Measurements from ENCODE around the gene RAPH1.

RAPH1 gene

GRCh38 chr2:203490391-203490790 is 44.7 kb downstream of the RAPH1 start:
- in situ Hi-C loops (cut with MboI; ENCODE audit: low sequenced_read_pairs) = loop anchor here (25.0 kb wide), 3 partner anchors 172 to 422 kb away; no protein-coding TSS in a partner anchor

- in situ Hi-C loops (cut with MboI; ENCODE audit: low sequenced_read_pairs) = loop anchor here (25.0 kb wide), 3 partner anchors 173 to 423 kb away; no protein-coding TSS in a partner anchor
These were observed 45.6 kb downstream of the RAPH1 start for GRCh38 chr2:203489531-203489930.

GRCh38 chr2:203484266-203485112 is 50.6 kb downstream of the RAPH1 start:
- in situ Hi-C loops (cut with MboI; ENCODE audit: low sequenced_read_pairs) = loop anchor here (25.0 kb wide), 3 partner anchors 178 to 428 kb away; no protein-coding TSS in a partner anchor

- in situ Hi-C loops (cut with MboI; ENCODE audit: low sequenced_read_pairs) = loop anchor here (25.0 kb wide), 3 partner anchors 182 to 432 kb away; no protein-coding TSS in a partner anchor
These were observed 54.5 kb downstream of the RAPH1 start for GRCh38 chr2:203480623-203481022.

- in situ Hi-C loops (cut with MboI; ENCODE audit: low sequenced_read_pairs) = loop anchor here (25.0 kb wide), 3 partner anchors 185 to 435 kb away; no protein-coding TSS in a partner anchor
These were observed 58.2 kb downstream of the RAPH1 start for GRCh38 chr2:203476881-203477280.

GRCh38 chr2:203471323-203471722 is 63.8 kb downstream of the RAPH1 start:
- in situ Hi-C loops (cut with MboI; ENCODE audit: low sequenced_read_pairs) = no loop called here

GRCh38 chr2:203470371-203470770 is 64.7 kb downstream of the RAPH1 start:
- in situ Hi-C loops (cut with MboI; ENCODE audit: low sequenced_read_pairs) = no loop called here

GRCh38 chr2:203469546-203469945 is 65.6 kb downstream of the RAPH1 start:
- in situ Hi-C loops (cut with MboI; ENCODE audit: low sequenced_read_pairs) = no loop called here

- in situ Hi-C loops (cut with MboI; ENCODE audit: low sequenced_read_pairs) = no loop called here
These were observed 71.8 kb downstream of the RAPH1 start for GRCh38 chr2:203463266-203463678.

GRCh38 chr2:203462308-203462707 is 72.8 kb downstream of the RAPH1 start:
- in situ Hi-C loops (cut with MboI; ENCODE audit: low sequenced_read_pairs) = no loop called here

- in situ Hi-C loops (cut with MboI; ENCODE audit: low sequenced_read_pairs) = no loop called here
These were observed 73.4 kb downstream of the RAPH1 start for GRCh38 chr2:203461746-203462145.

- in situ Hi-C loops (cut with MboI; ENCODE audit: low sequenced_read_pairs) = no loop called here
These were observed 79.9 kb downstream of the RAPH1 start for GRCh38 chr2:203455209-203455608.

GRCh38 chr2:203453858-203454451 is 81.1 kb downstream of the RAPH1 start:
- in situ Hi-C loops (cut with MboI; ENCODE audit: low sequenced_read_pairs) = no loop called here

- in situ Hi-C loops (cut with MboI; ENCODE audit: low sequenced_read_pairs) = no loop called here
These were observed 83.4 kb downstream of the RAPH1 start for GRCh38 chr2:203451689-203452088.

- in situ Hi-C loops (cut with MboI; ENCODE audit: low sequenced_read_pairs) = no loop called here
These were observed 84.1 kb downstream of the RAPH1 start for GRCh38 chr2:203451011-203451410.

GRCh38 chr2:203450561-203450960 is 84.5 kb downstream of the RAPH1 start:
- in situ Hi-C loops (cut with MboI; ENCODE audit: low sequenced_read_pairs) = no loop called here

GRCh38 chr2:203446780-203447179 is 88.3 kb downstream of the RAPH1 start:
- in situ Hi-C loops (cut with MboI; ENCODE audit: low sequenced_read_pairs) = no loop called here

GRCh38 chr2:203446071-203446481 is 89.0 kb downstream of the RAPH1 start:
- in situ Hi-C loops (cut with MboI; ENCODE audit: low sequenced_read_pairs) = no loop called here

GRCh38 chr2:203444738-203445137 is 90.4 kb downstream of the RAPH1 start:
- in situ Hi-C loops (cut with MboI; ENCODE audit: low sequenced_read_pairs) = no loop called here

GRCh38 chr2:203442463-203442862 is 92.6 kb downstream of the RAPH1 start:
- in situ Hi-C loops (cut with MboI; ENCODE audit: low sequenced_read_pairs) = no loop called here

- in situ Hi-C loops (cut with MboI; ENCODE audit: low sequenced_read_pairs) = no loop called here
These were observed 93.6 kb downstream of the RAPH1 start for GRCh38 chr2:203441463-203441862.

- in situ Hi-C loops (cut with MboI; ENCODE audit: low sequenced_read_pairs) = no loop called here
These were observed 94.4 kb downstream of the RAPH1 start for GRCh38 chr2:203440671-203441070.
